CD14-positive monocyte (primary cell): ENCODE measurements around the gene SCN5A. TPM values are rescaled to one million over a fixed set of nuclear protein-coding genes. Genes with fewer than 3 reads are reported as not detected.

Experiments used
- DNase-seq, 3 donors: peaks; one replicate each; pipeline ENCODE4 v3.0.0-alpha.2; 2011 to 2022
- H2AFZ ChIP-seq: 2 replicates; pipeline ENCODE4 v1.6.0; 2012; ENCODE audit warnings: mild to moderate bottlenecking, low read depth, low read length, inconsistent platforms; ENCODE audit not compliant: insufficient read depth, poor library complexity, severe bottlenecking
- H3K27ac ChIP-seq, 2 donors: 1 replicate in 1 of 2; 2 replicates in 1 of 2; pipeline ENCODE4 v1.5.1; 2012 to 2013; ENCODE audit warnings: low read length in 2 of 2, control low read depth in 1 of 2, inconsistent platforms in 1 of 2, low read depth in 1 of 2, mild to moderate bottlenecking in 1 of 2
- H3K27me3 ChIP-seq, 2 donors: one replicate each; pipeline versions ENCODE4 v1.6.0 to v1.6.1; 2011 to 2013; ENCODE audit warnings: low read length in 2 of 2; ENCODE audit not compliant: control insufficient read depth in 2 of 2, insufficient read depth in 2 of 2
- H3K36me3 ChIP-seq, 2 donors: replicated peaks in 1 of 2; 1 replicate in 1 of 2; 2 replicates in 1 of 2; pipeline versions ENCODE4 v1.5.1 to v1.6.1; 2012 to 2013; ENCODE audit warnings: low read length in 2 of 2, control low read depth in 1 of 2, inconsistent platforms in 1 of 2, mild to moderate bottlenecking in 1 of 2; ENCODE audit not compliant: insufficient read depth in 2 of 2, control insufficient read depth in 1 of 2
- H3K4me1 ChIP-seq, 2 donors: 1 replicate in 1 of 2; 2 replicates in 1 of 2; pipeline versions ENCODE4 v1.5.1 to v1.6.1; 2012 to 2013; ENCODE audit warnings: low read length in 2 of 2, control low read depth in 1 of 2, inconsistent platforms in 1 of 2, mild to moderate bottlenecking in 1 of 2, moderate library complexity in 1 of 2; ENCODE audit not compliant: insufficient read depth in 2 of 2, control insufficient read depth in 1 of 2
- H3K4me2 ChIP-seq: replicated peaks from 2 replicates; pipeline ENCODE3; 2012; ENCODE audit warnings: low read length, moderate library complexity, mild to moderate bottlenecking; ENCODE audit not compliant: poor library complexity, severe bottlenecking; ENCODE audit errors: extremely low read depth
- H3K4me3 ChIP-seq, 3 experiments: fragments of 200-600 bp in 1 of 3; sonication (generic) in 1 of 3; replicated peaks in 1 of 3; 1 replicate in 2 of 3; 2 replicates in 1 of 3; pipeline ENCODE4 v1.5.1; 2011 to 2013; ENCODE audit warnings: low read length in 3 of 3, mild to moderate bottlenecking in 3 of 3, control low read depth in 2 of 3, low read depth in 2 of 3, inconsistent platforms in 1 of 3, moderate library complexity in 1 of 3
- H3K79me2 ChIP-seq: 2 replicates; pipeline ENCODE4 v1.6.0; 2012; ENCODE audit warnings: mild to moderate bottlenecking, control low read depth, inconsistent platforms, low read length, moderate library complexity; ENCODE audit not compliant: insufficient read depth
- H3K9ac ChIP-seq: 2 replicates; pipeline ENCODE4 v1.6.0; 2017; ENCODE audit warnings: low read length, mild to moderate bottlenecking; ENCODE audit not compliant: insufficient read depth, poor library complexity, severe bottlenecking
- H3K9me3 ChIP-seq, 2 donors: replicated peaks in 1 of 2; 1 replicate in 1 of 2; 2 replicates in 1 of 2; pipeline versions ENCODE4 v1.5.1 to v1.6.1; 2012 to 2013; ENCODE audit warnings: low read length in 2 of 2, control low read depth in 1 of 2; ENCODE audit not compliant: control insufficient read depth in 1 of 2, insufficient read depth in 1 of 2
- H4K20me1 ChIP-seq: 2 replicates; pipeline ENCODE4 v1.6.0; 2012; ENCODE audit warnings: mild to moderate bottlenecking, low read length, control low read depth, moderate library complexity; ENCODE audit not compliant: insufficient read depth
- H3K27ac Mint-ChIP-seq, 7 donors: one replicate each; pipeline ENCODE4 v1.8.0; 2020; ENCODE audit warnings: mild to moderate bottlenecking in 7 of 7, mixed read lengths in 7 of 7, moderate library complexity in 6 of 7, inconsistent platforms in 2 of 7
- H3K27me3 Mint-ChIP-seq, 3 donors: one replicate each; pipeline ENCODE4 v1.8.0; 2021 to 2022; ENCODE audit warnings: low read depth in 3 of 3, mild to moderate bottlenecking in 3 of 3, mixed read lengths in 3 of 3, moderate library complexity in 3 of 3, inconsistent platforms in 1 of 3
- H3K36me3 Mint-ChIP-seq, 2 donors: one replicate each; pipeline ENCODE4 v1.8.0; 2020; ENCODE audit warnings: mixed read lengths in 2 of 2, inconsistent platforms in 1 of 2, mild to moderate bottlenecking in 1 of 2
- H3K4me1 Mint-ChIP-seq: one replicate; pipeline ENCODE4 v1.8.0; 2020; ENCODE audit warnings: mild to moderate bottlenecking, mixed read lengths
- H3K4me3 Mint-ChIP-seq, 2 donors: one replicate each; pipeline ENCODE4 v1.8.0; 2020; ENCODE audit warnings: mild to moderate bottlenecking in 2 of 2, mixed read lengths in 2 of 2, moderate library complexity in 1 of 2
- H3K9me3 Mint-ChIP-seq, 7 donors: one replicate each; pipeline ENCODE4 v1.8.0; 2020 to 2022; ENCODE audit warnings: mixed read lengths in 7 of 7, mild to moderate bottlenecking in 6 of 7, moderate library complexity in 6 of 7, inconsistent platforms in 2 of 7
- WGBS: methylation state at CpG from one replicate; pipeline ENCODE4 v1.1.5; 2013; ENCODE audit warnings: missing lambda C conversion rate; ENCODE audit not compliant: insufficient coverage; 5-methylcytosine and 5-hydroxymethylcytosine counted together
- intact Hi-C, 2 donors: fragments of 100-400 bp; cut with micrococcal nuclease; formaldehyde crosslinking; loops; one replicate each; pipeline versions ENCODE4 v1.15.0 to v1.15.1; 2023
- polyA plus RNA-seq, 3 donors: library from polyadenylated mRNA; depleted of rRNA in 1 of 3; unstranded in 2 of 3; stranded (reverse) in 1 of 3; fragments of 300-500 nt in 2 of 3; fragments of >200 nt in 1 of 3; fragmentation: Illumina TruSeq in 2 of 3; gene quantifications; 1 replicate in 2 of 3; 2 replicates in 1 of 3; pipeline ENCODE4 v1.2.3, GENCODE V29; 2012 to 2021
- TF ChIP-seq, protein P1 (sequence below): fragments of 200-600 bp; IDR thresholded peaks from one replicate; pipeline ENCODE4 v1.8.0; 2022; ENCODE audit warnings: antibody characterized with exemption, mild to moderate bottlenecking

SCN5A gene
- polyA plus RNA-seq, 3 donors = not detected

DNA sequence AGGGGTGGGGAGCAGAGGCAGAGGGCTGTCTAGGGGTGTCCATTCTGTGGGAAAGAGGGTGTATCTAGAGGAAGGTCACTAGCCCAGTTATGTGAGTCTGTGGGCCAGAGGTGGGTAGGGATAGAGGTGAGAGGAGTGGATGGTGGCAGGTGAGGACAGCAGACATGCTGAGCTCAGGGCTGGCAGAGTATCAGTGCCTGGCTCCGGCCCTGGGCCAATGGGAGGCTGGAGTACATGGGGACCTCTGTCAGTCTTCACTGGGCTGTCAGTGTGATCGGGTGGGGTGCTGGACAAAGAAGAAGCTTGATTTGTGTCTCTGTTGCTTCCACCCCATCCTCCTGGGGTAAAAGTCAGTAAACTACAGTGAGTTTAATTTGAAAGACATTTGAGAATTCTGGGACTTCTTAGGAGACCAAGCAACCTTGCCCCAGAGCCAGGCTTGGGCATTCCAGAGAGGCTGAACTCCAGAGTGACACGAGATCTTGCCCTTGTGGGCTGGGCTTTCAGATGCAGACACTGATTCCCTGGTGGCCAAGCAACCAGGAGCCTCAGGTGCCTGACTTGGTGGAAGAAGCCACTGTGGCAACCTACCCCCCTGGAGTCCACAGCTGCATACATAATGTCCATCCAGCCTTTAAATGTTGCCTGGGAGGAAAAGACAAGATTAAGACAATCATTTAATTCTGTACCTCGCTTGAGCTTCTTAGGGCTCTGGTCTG lies 92.7 kb downstream of the SCN5A start:
- Histone ChIP-seq H2AFZ (no peak overlapping the region), H3K4me2 (no peak overlapping the region), H3K9ac (no peak overlapping the region), H4K20me1 (no peaks in the 10 kb centered on the region), H3K9me3 (peaks cover 0 to 7% of the 10 kb centered on the region in 2 donors), H3K27ac (no peak overlapping the region), H3K4me3 (no peak overlapping the region), H3K4me1 (no peaks in the 10 kb centered on the region), H3K27me3 (no peaks in the 10 kb centered on the region), H3K79me2 (no peaks in the 10 kb centered on the region), H3K36me3 (no peaks in the 10 kb centered on the region)
- DNase-seq = no peak
- Mint-ChIP-seq H3K27me3 (peaks cover 8 to 11% (median 9%) of the 10 kb centered on the region in 3 donors), H3K4me3 (no peak overlapping the region), H3K36me3 (no peaks in the 10 kb centered on the region), H3K4me1 (no peaks in the 10 kb centered on the region), H3K9me3 (peaks cover 3 to 12% (median 8%) of the 10 kb centered on the region in 7 donors), H3K27ac (no peak overlapping the region)
- 46% methylated on average over 1 of the region's 4 CpGs for WGBS
- TF ChIP-seq, protein P1, sequence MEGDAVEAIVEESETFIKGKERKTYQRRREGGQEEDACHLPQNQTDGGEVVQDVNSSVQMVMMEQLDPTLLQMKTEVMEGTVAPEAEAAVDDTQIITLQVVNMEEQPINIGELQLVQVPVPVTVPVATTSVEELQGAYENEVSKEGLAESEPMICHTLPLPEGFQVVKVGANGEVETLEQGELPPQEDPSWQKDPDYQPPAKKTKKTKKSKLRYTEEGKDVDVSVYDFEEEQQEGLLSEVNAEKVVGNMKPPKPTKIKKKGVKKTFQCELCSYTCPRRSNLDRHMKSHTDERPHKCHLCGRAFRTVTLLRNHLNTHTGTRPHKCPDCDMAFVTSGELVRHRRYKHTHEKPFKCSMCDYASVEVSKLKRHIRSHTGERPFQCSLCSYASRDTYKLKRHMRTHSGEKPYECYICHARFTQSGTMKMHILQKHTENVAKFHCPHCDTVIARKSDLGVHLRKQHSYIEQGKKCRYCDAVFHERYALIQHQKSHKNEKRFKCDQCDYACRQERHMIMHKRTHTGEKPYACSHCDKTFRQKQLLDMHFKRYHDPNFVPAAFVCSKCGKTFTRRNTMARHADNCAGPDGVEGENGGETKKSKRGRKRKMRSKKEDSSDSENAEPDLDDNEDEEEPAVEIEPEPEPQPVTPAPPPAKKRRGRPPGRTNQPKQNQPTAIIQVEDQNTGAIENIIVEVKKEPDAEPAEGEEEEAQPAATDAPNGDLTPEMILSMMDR = no peak
- intact Hi-C loops = no loop called here

DNA sequence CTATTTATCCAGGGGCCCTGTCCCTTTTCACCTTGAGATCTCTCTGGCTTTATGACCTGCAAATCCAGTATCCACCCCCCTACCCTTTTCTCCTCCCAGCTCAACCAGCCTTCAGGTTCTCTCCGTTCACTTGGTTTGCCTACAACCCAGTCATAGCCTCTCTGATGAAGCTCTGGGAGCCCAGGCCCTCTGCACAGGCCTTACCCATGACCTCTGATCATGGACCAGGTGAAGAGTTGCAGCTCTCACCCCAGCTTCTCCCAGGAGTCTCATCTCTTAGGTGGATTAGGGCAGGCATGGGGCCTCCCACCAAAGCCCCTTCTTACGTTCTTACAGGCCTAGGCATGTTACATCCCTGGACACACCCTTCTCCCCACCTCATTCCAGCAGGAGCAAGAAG lies 93.6 kb downstream of the SCN5A start:
- no peaks in the 10 kb centered on the region for H3K36me3 ChIP-seq
- H3K9ac ChIP-seq = no peak overlapping the region
- Mint-ChIP-seq H3K36me3 (no peaks in the 10 kb centered on the region), H3K9me3 (peaks cover 3 to 12% (median 8%) of the 10 kb centered on the region in 7 donors), H3K27me3 (peaks cover 8 to 11% (median 9%) of the 10 kb centered on the region in 3 donors), H3K4me1 (no peaks in the 10 kb centered on the region), H3K4me3 (no peak overlapping the region), H3K27ac (no peak overlapping the region)
- H4K20me1 ChIP-seq = no peaks in the 10 kb centered on the region
- H3K9me3 ChIP-seq = peaks cover 0 to 7% of the 10 kb centered on the region in 2 donors
- no peak overlapping the region for H3K27ac ChIP-seq
- H3K4me2 ChIP-seq = no peak overlapping the region
- intact Hi-C loops = no loop called here
- TF ChIP-seq, protein P1 = no peak
- H3K79me2 ChIP-seq = no peaks in the 10 kb centered on the region
- no peak overlapping the region for H3K4me3 ChIP-seq
- H3K4me1 ChIP-seq = no peaks in the 10 kb centered on the region
- no peak for DNase-seq
- no peak overlapping the region for H2AFZ ChIP-seq
- WGBS = 100% methylated on average over 1 of the region's 2 CpGs
- H3K27me3 ChIP-seq = no peaks in the 10 kb centered on the region
